HG02623 (cell line): ENCODE data around the gene CKAP5.

Experiments
- ATAC-seq: cut with Tn5 transposase; IDR thresholded peaks from one replicate; pipeline ENCODE4 v1.9.1; 2021; ENCODE audit warnings: moderate library complexity; ENCODE audit not compliant: unreplicated experiment

CKAP5 gene

GRCh38 chr11:46776878-46777277 is 69.2 kb downstream of the CKAP5 start:
- ATAC-seq: no peak

DNA sequence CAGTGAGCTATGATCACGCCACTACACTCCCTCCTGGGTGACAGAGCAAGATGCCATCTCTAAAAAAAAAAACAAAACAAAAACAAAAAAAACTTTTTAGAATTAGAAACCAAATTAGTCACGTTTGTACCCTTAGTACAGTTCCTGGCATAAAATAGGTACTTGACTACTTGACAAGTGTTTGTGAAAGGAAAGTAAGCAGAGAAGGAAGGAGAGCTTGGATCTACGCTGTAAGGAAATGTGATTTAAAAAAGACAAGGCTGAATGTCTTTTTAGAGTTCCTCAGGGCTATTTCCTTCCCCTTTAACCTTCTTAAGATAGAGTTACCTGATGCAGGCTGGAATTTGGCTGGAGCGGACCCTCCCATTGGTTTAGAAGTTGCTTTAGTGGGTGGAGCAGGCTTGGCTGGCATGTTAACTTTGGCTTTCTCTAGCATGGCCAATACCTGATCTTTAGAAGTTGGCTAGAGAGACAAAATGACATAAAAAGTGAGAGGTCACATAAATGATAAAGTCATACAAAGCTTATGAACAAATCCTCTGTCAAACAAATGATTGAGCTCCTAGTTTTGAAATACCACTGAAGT is 76.4 kb downstream of the CKAP5 start:
- ATAC-seq: no peak

DNA sequence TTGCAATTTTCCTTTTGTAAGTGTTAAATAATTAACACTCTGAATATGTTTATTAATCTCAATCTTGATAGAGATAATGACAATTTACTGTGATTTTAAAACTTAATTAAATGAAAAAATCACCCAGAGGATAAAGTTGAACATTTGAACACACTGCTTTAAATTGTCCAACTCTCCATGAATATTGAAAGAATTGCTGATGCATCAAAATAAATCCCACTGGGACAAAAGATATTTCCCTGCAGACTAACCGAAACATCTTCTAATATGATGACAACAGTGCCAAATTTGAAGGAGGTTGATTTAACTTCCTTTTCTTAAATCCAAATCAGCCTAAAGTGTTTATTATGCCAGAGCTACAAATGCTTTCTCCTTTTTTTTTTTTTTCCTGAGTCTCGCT is 79.4 kb downstream of the CKAP5 start:
- no peak for ATAC-seq

DNA sequence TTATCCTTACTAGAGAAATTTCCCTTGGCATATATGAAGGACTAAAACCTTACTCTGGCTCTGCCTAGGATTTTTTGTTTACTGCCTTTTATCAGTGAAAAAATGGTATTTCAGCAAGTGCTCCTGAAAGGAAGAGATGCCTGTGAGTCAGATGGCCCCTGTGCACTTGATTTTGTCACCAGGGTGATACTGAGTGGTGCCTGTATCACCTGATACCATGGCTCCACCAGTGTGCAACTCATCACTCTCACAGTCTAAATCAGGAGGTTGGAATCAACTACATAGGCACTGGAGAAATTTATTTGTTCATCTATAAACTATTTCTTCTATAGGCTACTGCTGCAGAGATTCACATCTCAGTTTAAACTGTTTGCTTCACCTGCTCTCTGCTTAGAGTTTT is 83.8 kb downstream of the CKAP5 start:
- no peak for ATAC-seq

GRCh38 chr11:46761807-46762206 is 84.3 kb downstream of the CKAP5 start:
- ATAC-seq: no peak

- ATAC-seq: no peak
These were observed 85.5 kb downstream of the CKAP5 start for GRCh38 chr11:46760429-46761128.

- no peak for ATAC-seq
These were observed 86.9 kb downstream of the CKAP5 start for GRCh38 chr11:46759196-46759595.

DNA sequence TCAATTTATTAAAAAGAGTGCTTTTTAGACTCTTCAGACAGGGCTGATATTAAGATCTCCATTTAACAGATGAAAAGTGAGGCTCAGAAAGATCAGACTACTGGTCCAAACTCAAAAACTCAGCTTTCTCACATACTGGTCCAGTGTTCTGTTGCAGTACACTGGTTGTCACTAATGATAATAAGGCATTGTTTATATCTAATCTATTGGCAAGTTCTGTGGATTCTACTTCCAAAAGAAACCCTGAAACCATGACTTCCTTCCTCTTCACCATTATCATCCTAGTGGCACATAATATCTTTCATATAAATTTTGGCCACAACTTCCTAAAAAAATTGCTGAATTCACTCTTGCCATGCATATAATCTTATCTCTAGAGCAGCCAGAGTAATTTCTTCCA is 90.1 kb downstream of the CKAP5 start:
- ATAC-seq: no peak

DNA sequence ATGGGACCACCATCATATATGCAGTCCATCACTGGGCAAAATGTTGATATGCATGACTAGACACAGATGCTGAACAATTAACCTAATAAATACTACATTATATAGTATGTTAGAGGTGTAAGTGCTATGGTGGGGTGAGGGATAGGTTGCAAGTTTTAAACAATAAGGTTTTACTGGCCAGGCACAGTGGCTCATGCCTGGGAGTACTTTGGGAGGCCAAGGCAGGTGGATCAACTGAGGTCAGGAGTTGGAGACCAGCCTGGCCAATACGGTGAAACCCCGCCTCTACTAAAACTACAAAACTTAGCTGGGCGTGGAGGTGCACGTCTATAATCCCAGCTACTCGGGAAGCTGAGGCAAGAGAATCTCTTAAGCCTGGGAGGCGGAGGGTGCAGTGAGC is 98.9 kb downstream of the CKAP5 start:
- no peak for ATAC-seq

- no peak for ATAC-seq
These were observed 100.1 kb downstream of the CKAP5 start for GRCh38 chr11:46745995-46746394.

DNA sequence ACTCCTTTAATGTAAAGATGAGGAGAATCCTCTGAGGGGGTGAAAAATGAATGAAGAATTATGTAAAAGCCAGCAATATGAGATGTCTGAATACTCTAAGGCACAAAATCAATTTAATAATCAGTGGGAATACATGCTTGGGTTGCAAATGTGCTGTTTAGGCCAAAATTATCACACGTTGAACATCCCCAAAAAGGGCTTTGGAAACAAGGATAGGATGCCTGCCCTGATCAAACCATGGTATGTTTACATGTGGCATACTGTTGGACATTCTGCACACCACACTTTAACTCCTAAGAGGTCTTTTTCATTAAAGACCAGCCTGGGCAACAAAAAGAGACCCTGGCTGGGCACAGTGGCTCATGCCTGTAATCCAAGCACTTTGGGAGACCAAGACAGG is 100.8 kb downstream of the CKAP5 start:
- ATAC-seq: no peak

- ATAC-seq: no peak
These were observed 102.3 kb downstream of the CKAP5 start for GRCh38 chr11:46743693-46744339.

DNA sequence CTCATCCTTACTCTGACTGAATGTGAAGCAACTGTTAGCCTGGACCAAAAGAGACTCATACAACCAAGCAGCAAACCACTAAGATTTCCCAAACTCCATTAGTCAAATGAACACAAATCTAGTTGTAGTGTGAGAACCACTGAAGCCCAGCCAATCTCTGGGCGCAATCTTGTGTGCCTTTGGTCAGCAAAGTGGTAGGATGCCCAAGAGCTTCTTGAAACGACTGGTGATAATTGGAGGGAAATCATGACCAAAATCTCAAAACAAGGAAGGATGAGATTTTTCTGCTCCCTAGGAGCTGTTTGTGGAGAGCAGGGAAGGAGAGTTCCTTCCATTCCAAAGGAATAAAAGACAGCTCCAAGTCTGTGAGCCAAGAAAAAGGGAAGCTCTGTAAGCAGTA is 103.0 kb downstream of the CKAP5 start:
- no peak for ATAC-seq

DNA sequence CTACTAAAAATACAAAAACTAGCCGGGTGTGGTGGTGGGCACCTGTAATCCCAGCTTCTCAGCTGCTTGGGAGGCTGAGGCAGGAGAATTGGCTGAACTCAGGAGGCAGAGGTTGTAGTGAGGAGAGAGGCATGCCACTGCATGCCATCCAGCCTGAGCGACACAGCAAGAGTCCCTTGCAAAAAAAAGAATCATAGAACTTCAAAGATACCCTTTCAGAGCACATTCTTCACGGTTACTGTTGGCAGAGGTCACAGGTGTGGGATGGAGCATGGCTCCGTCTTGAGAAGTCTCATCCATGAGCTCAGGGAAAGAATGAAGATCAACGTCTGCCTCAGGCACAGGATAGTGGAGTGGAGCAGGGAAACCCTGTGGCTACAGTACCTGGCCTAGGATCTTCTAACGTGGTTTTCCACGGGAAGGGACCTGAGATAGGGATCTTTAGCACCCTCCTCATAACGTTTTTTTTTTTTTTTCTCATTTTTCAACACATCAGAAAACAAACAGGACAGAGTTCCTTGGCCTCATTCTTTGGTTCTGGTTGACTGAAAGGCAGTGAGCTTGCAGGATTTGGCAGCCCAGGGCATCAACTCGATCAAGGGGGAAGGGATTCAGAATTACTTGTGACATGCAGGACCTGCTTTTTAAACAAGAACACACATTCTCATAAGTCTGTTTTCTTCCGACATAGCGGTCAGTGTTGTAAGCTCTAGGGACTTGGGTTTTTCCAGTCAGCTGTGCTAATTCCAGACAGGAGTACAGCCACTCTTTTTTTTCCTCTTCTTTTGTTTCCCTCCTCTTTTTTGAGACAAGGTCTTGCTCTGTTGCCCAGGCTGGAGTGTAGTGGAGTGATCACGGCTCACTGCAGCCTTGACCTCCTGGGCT is 104.2 kb downstream of the CKAP5 start:
- ATAC-seq: no peak

GRCh38 chr11:46738887-46739286 is 107.2 kb downstream of the CKAP5 start:
- ATAC-seq: no peak

DNA sequence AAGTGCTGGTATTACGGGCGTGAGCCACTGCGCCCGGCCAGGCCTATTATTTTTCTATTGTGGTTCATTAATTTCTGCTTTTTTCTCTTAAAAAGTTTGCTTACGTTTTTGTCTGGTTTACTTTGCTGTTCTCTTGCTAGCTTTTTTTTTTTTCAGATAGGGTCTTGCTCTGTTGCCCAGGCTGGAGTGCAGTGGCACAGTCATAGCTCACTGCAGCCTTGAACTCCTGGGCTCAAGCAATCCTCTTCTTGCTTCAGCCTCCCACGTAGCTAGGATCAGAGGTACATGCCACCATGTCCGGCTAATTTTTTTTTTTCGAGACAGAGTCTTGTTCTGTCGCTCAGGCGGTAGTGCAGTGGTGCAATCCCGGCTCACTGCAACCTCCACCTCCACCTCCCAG is 108.4 kb downstream of the CKAP5 start:
- ATAC-seq: no peak

GRCh38 chr11:46736615-46737014 is 109.5 kb downstream of the CKAP5 start:
- ATAC-seq: no peak

- no peak for ATAC-seq
These were observed 109.9 kb downstream of the CKAP5 start for GRCh38 chr11:46736146-46736545.

DNA sequence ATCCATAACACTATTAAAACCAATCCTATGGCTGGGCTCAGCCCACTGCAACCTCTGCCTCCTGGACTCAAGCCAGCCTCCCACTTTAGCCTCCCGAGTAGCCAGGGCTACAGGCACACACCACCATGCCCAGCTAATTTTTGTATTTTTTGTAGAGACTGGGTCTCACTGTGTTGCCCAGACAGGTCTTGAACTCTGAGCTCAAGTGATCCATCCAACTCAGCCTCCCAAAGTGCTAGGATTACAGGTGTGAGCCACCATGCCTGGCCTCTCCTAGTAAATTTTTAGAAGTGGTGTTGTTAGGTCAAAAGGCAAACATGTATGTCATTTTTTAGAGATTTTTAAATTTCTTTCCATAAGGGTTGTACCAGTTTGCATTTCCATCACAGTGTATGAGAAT is 112.8 kb downstream of the CKAP5 start:
- ATAC-seq: no peak

GRCh38 chr11:46731545-46731944 is 114.5 kb downstream of the CKAP5 start:
- no peak for ATAC-seq
